HCT116 (cell line): ENCODE measurements around the gene INAFM1. TPM values are rescaled to one million over a fixed set of nuclear protein-coding genes. Genes with fewer than 3 reads are reported as not detected.
A peak's percentile ranks its signal among the peaks of the same experiment; 100 is the strongest.

Experiments used
- ATAC-seq: fragments of 200-7000 bp; cut with Tn5 transposase; 2 replicates; pipeline ENCODE4 v1.9.1; 2020; ENCODE audit warnings: mild to moderate bottlenecking, moderate library complexity
- BruUV-seq: library from RNA; stranded (reverse); fragments of 400-500 nt; replicated peaks from 2 replicates; lab custom pipeline; 2021; lab: Mats Ljungman, UMichigan
- CTCF ChIA-PET: fragments of 300-600 bp; sonication (Branson Sonifier 250); formaldehyde crosslinking; loops from one replicate; lab custom pipeline; 2021; ENCODE audit warnings: antibody characterized with exemption; lab: Charles Lee
- POLR2A ChIA-PET: fragments of 300-600, 350-600 bp; sonication (Branson Sonifier 250); formaldehyde crosslinking; loops from one replicate; lab custom pipeline; 2021; ENCODE audit warnings: antibody characterized with exemption; lab: Charles Lee
- RAD21 ChIA-PET, 2 experiments: fragments of 300-600 bp; sonication (Branson Sonifier 250); formaldehyde crosslinking; loops; one replicate each; lab custom pipeline; 2023; ENCODE audit warnings: low total read pairs in 2 of 2; ENCODE audit not compliant: uncharacterized antibody in 2 of 2, unreplicated experiment in 2 of 2, low non-redundant PET in 1 of 2; lab: Charles Lee
- DNase-seq: peaks from one replicate; pipeline ENCODE4 v3.0.0-alpha.2; 2010; ENCODE audit warnings: low read depth, low spot score
- H2AFZ ChIP-seq: fragments of 200-600 bp; shearing (Covaris generic), sonication (generic); 2 replicates; pipeline ENCODE4 v1.6.1; 2017; ENCODE audit warnings: low read depth, mixed run types, mixed read lengths, antibody characterized with exemption, low read length; ENCODE audit not compliant: poor library complexity, severe bottlenecking
- H3K27ac ChIP-seq: 2 replicates; pipeline ENCODE4 v1.5.1; 2012; ENCODE audit warnings: low read depth, low read length
- H3K27me3 ChIP-seq: fragments of 200-600 bp; sonication (generic); 2 replicates; pipeline ENCODE4 v1.6.1; 2016; ENCODE audit warnings: mixed run types, low read length, mixed read lengths; ENCODE audit not compliant: insufficient read depth
- H3K36me3 ChIP-seq, 2 experiments: fragments of 200-500 bp in 1 of 2; fragments of 200-600 bp in 1 of 2; sonication (Bioruptor generic) in 1 of 2; sonication (generic) in 1 of 2; 2 replicates each; pipeline versions ENCODE4 v1.5.1 to v1.6.1; 2014 to 2016; ENCODE audit warnings: low read length in 2 of 2, inconsistent platforms in 1 of 2, mixed read lengths in 1 of 2, mixed run types in 1 of 2; ENCODE audit not compliant: insufficient read depth in 2 of 2, control insufficient read depth in 1 of 2
- H3K4me1 ChIP-seq, 2 experiments: fragments of 200-600 bp in 1 of 2; sonication (generic) in 1 of 2; 2 replicates each; pipeline versions ENCODE4 v1.5.1 to v1.6.1; 2012 to 2017; ENCODE audit warnings: low read length in 2 of 2, inconsistent platforms in 1 of 2, mild to moderate bottlenecking in 1 of 2, mixed read lengths in 1 of 2, mixed run types in 1 of 2, moderate library complexity in 1 of 2; ENCODE audit not compliant: insufficient read depth in 2 of 2, control insufficient read depth in 1 of 2
- H3K4me2 ChIP-seq: fragments of 200-600 bp; sonication (generic); 2 replicates; pipeline ENCODE4 v1.6.1; 2017; ENCODE audit warnings: mixed run types, low read length, mixed read lengths
- H3K4me3 ChIP-seq, 2 experiments: fragments of 200-600 bp in 1 of 2; sonication (generic) in 1 of 2; replicated peaks in 1 of 2; 2 replicates each; pipeline ENCODE4 v1.5.1; 2011 to 2016; ENCODE audit warnings: low read length in 2 of 2, control low read depth in 1 of 2, low read depth in 1 of 2, mild to moderate bottlenecking in 1 of 2, mixed read lengths in 1 of 2, mixed run types in 1 of 2
- H3K79me2 ChIP-seq: fragments of 200-600 bp; sonication (generic); 2 replicates; pipeline ENCODE4 v1.6.1; 2017; ENCODE audit warnings: mild to moderate bottlenecking, mixed run types, low read length, moderate library complexity, mixed read lengths; ENCODE audit not compliant: insufficient read depth
- H3K9ac ChIP-seq: fragments of 200-600 bp; sonication (generic); 2 replicates; pipeline ENCODE4 v1.6.1; 2016; ENCODE audit warnings: low read length, mixed read lengths
- H3K9me2 ChIP-seq: fragments of 200-600 bp; sonication (generic), shearing (Covaris generic); 2 replicates; pipeline ENCODE4 v1.6.1; 2017; ENCODE audit warnings: mixed run types, mild to moderate bottlenecking, moderate library complexity; ENCODE audit not compliant: insufficient read depth
- H3K9me3 ChIP-seq, 2 experiments: fragments of 200-500 bp in 1 of 2; fragments of 200-600 bp in 1 of 2; sonication (Bioruptor generic) in 1 of 2; sonication (generic) in 1 of 2; 2 replicates each; pipeline ENCODE4 v1.6.1; 2014 to 2017; ENCODE audit warnings: low read length in 2 of 2, mixed read lengths in 2 of 2, inconsistent platforms in 1 of 2, low read depth in 1 of 2, mild to moderate bottlenecking in 1 of 2, mixed run types in 1 of 2, moderate library complexity in 1 of 2; ENCODE audit not compliant: control insufficient read depth in 1 of 2, insufficient read depth in 1 of 2
- H4K20me1 ChIP-seq: fragments of 200-600 bp; sonication (generic), shearing (Covaris generic); 2 replicates; pipeline ENCODE4 v1.6.1; 2017; ENCODE audit warnings: mixed run types, mild to moderate bottlenecking, moderate library complexity; ENCODE audit not compliant: insufficient read depth
- CBX3 ChIP-seq: IDR thresholded peaks from 2 replicates; pipeline ENCODE4 v1.6.1; 2012; ENCODE audit warnings: low read depth
- ELF1 ChIP-seq: IDR thresholded peaks from 2 replicates; pipeline ENCODE4 v1.6.1; 2012; ENCODE audit warnings: low read depth, borderline replicate concordance
- EZH2 ChIP-seq: fragments of 200-600 bp; sonication (generic); IDR thresholded peaks from 2 replicates; pipeline ENCODE4 v1.6.1; 2017; ENCODE audit warnings: antibody characterized with exemption, mixed run types
- MAX ChIP-seq: IDR thresholded peaks from 2 replicates; pipeline ENCODE4 v1.6.1; 2012
- RAD21 ChIP-seq: IDR thresholded peaks from 2 replicates; pipeline ENCODE4 v1.6.1; 2012; ENCODE audit warnings: low read depth, mild to moderate bottlenecking
- intact Hi-C: fragments of 100-400 bp; cut with micrococcal nuclease; formaldehyde crosslinking; loops from 2 replicates; pipeline ENCODE4 v1.10.0; 2022
- total RNA-seq: library from RNA; stranded (reverse); gene quantifications from one replicate; pipeline ENCODE4 v1.2.1, GENCODE V29; 2021; ENCODE audit not compliant: unreplicated experiment
- TF ChIP-seq, protein P1 (sequence below): IDR thresholded peaks from 2 replicates; pipeline ENCODE4 v1.6.1; 2011; ENCODE audit warnings: mild to moderate bottlenecking, low read length, moderate library complexity; ENCODE audit not compliant: insufficient replicate concordance; ENCODE audit errors: extremely low read depth

INAFM1 gene
- total RNA-seq, 1 experiment from 2014 or later, result 22.9 TPM

DNA sequence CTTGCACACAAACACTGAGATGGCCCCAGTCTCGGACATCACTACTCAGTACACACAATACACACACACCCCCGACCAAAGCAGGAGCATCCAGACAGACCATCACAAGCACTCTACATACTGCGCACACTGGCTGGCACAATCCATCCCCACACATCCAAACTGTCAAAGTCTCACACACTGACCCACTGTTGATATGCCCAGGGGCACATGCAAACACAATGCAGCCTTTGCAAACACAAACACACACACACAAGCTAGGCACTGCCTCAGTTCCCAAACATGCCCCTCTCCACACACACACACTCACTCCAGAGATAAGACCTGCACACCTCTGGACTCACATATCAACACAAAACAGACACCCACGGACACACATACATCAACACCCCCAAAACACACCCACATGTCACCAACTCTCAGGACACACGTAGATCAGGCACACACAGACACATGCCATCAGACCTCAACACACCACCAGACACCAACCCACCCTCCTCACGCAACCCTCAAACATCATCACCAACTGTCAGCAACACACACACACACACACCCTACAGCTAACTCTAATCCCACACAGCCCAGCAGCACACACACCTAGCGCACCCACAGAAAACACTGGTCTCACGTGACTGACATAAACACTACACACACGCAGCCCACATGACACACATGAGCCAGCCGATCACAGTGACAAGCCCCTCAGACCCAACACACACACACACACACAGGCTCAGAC is 45.6 kb upstream of the INAFM1 start:
- Histone ChIP-seq H3K4me3 (peak overlapping the region; percentile 76 to 78), H3K27me3 (no peaks in the 10 kb centered on the region), H4K20me1 (no peaks in the 10 kb centered on the region), H3K36me3 (no peaks in the 10 kb centered on the region), H3K9me2 (no peaks in the 10 kb centered on the region), H3K27ac (peak overlapping the region; percentile 97), H3K9me3 (no peaks in the 10 kb centered on the region), H3K79me2 (peaks cover 22% of the 10 kb centered on the region), H3K4me2 (peak overlapping the region; percentile 100), H3K9ac (peak overlapping the region; percentile 87), H3K4me1 (peaks cover 34 to 74% of the 10 kb centered on the region in 2 experiments), H2AFZ (no peak overlapping the region)
- no TSS peak for BruUV-seq
- RAD21 ChIA-PET, result no interaction called here
- intact Hi-C loops, result no loop called here
- POLR2A ChIA-PET, result interaction anchor here (1.1 kb wide), 1 partner anchor 15 kb away, joined by 3 read pairs; no protein-coding TSS in a partner anchor
- no peak for ATAC-seq
- 0 out of 2 replicates have a peak, but pooled peaks have one; percentile 21 for TF ChIP-seq MAX
- no peak for TF ChIP-seq ELF1
- TF ChIP-seq, protein P1, sequence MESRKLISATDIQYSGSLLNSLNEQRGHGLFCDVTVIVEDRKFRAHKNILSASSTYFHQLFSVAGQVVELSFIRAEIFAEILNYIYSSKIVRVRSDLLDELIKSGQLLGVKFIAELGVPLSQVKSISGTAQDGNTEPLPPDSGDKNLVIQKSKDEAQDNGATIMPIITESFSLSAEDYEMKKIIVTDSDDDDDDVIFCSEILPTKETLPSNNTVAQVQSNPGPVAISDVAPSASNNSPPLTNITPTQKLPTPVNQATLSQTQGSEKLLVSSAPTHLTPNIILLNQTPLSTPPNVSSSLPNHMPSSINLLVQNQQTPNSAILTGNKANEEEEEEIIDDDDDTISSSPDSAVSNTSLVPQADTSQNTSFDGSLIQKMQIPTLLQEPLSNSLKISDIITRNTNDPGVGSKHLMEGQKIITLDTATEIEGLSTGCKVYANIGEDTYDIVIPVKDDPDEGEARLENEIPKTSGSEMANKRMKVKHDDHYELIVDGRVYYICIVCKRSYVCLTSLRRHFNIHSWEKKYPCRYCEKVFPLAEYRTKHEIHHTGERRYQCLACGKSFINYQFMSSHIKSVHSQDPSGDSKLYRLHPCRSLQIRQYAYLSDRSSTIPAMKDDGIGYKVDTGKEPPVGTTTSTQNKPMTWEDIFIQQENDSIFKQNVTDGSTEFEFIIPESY, result no peak
- no peak for TF ChIP-seq RAD21
- no peak for TF ChIP-seq CBX3
- no peak for TF ChIP-seq EZH2
- no peak for DNase-seq
- CTCF ChIA-PET, result no interaction called here
